ENCODE measurements around the gene ETV5.

The ETV5 gene

DNA sequence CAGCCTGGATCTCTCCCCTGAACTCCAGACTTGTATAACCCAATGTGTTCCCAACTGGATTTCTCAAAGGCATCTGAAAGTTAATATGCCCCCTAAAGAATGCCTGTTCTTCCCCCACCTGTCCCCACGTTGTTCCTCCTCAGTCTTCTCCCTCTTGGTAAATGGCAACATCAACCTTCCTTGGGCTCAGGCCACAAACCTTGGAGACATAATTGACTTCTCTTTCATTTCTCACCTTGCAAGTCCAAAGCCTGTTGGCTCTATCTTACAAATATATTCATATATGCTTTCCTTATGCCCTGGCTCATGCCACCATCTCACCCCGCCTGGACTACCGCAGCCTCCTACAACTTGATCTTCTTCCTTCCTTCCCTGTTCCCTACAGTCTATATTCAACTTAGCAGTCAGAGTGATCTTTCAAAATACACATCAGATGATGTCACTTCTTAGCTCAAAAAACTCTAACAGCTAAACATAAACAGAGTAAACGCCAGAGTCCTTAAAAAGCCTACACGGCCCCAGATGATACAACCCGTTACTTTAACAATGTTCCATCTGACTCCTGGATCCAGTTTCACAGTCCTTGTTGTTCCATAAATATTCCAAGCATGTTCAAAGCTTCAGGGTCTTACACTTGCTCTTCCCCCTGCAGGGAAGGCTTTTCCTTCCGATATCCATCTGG lies 66.2 kb downstream of the ETV5 start:
- no peak for TF ChIP-seq CTCF (IDR thresholded peaks at IDR 0.05; ENCODE audit: insufficient read depth, low read length, poor library complexity, severe bottlenecking)
- TF ChIP-seq EZH2phosphoT487 (conservative IDR thresholded peaks at IDR 0.05; ENCODE audit: low read length), result no peak
- H3K9me2 ChIP-seq (replicated peaks; ENCODE audit: insufficient read depth, low read length), result no peaks in the 10 kb centered on the region
- H3K4me2 ChIP-seq (ENCODE audit: low read depth, low read length, poor library complexity, severe bottlenecking), result no peak overlapping the region

DNA sequence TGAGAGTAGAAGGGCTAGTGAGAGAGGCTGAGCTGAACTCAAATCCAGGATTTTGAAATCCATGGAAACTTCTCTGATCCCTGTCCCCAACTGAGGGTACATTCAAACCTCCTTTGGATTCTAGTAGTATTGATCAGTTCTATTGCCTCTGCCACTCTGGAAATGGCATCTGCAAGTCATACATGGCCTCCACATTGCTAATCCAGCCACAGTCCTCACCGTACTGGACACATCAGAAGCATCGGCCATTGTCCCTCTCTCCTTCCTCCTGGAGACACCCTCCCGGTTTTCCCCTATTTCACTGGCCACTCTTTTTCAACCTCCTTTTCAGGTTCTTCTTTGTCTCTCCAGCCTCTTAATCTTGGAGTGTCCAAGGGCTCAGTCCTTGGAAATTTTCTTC lies 66.9 kb downstream of the ETV5 start:
- Histone ChIP-seq H3K27me3 (ENCODE audit: low read length) (no peaks in the 10 kb centered on the region), H2AFZ (ENCODE audit: low read depth, low read length, severe bottlenecking) (no peak overlapping the region), H3K9ac (ENCODE audit: low read length) (no peak overlapping the region), H4K20me1 (ENCODE audit: low read depth, low read length) (no peaks in the 10 kb centered on the region), H3F3A (ENCODE audit: insufficient read depth) (no peaks in the 10 kb centered on the region), H3K27ac (ENCODE audit: low read depth, low read length) (no peak overlapping the region), H3K9me3 (ENCODE audit: insufficient read depth, low read length) (no peaks in the 10 kb centered on the region), H3K9me2 (replicated peaks; ENCODE audit: insufficient read depth, low read length) (no peaks in the 10 kb centered on the region), H3K79me2 (ENCODE audit: insufficient read depth, low read length) (no peaks in the 10 kb centered on the region), H3K4me3 (ENCODE audit: insufficient read depth, low read length, poor library complexity, severe bottlenecking) (no peak overlapping the region), H3K4me2 (ENCODE audit: low read depth, low read length, poor library complexity, severe bottlenecking) (no peak overlapping the region), H3K36me3 (ENCODE audit: low read length) (no peaks in the 10 kb centered on the region)
- no peak for TF ChIP-seq EZH2phosphoT487 (conservative IDR thresholded peaks at IDR 0.05; ENCODE audit: low read length)
- TF ChIP-seq CTCF (IDR thresholded peaks at IDR 0.05; ENCODE audit: insufficient read depth, low read length, poor library complexity, severe bottlenecking), result no peak

More for the DNA sequence above, 66.2 kb downstream of the ETV5 start:
- Histone ChIP-seq H3K79me2 (ENCODE audit: insufficient read depth, low read length) (no peaks in the 10 kb centered on the region), H3K9ac (ENCODE audit: low read length) (no peak overlapping the region), H4K20me1 (ENCODE audit: low read depth, low read length) (no peaks in the 10 kb centered on the region), H3K27ac (ENCODE audit: low read depth, low read length) (no peak overlapping the region), H3K36me3 (ENCODE audit: low read length) (no peaks in the 10 kb centered on the region), H3K9me3 (ENCODE audit: insufficient read depth, low read length) (no peaks in the 10 kb centered on the region), H3K4me3 (ENCODE audit: insufficient read depth, low read length, poor library complexity, severe bottlenecking) (no peak overlapping the region), H3K27me3 (ENCODE audit: low read length) (no peaks in the 10 kb centered on the region), H2AFZ (ENCODE audit: low read depth, low read length, severe bottlenecking) (no peak overlapping the region), H3F3A (ENCODE audit: insufficient read depth) (no peaks in the 10 kb centered on the region)

DNA sequence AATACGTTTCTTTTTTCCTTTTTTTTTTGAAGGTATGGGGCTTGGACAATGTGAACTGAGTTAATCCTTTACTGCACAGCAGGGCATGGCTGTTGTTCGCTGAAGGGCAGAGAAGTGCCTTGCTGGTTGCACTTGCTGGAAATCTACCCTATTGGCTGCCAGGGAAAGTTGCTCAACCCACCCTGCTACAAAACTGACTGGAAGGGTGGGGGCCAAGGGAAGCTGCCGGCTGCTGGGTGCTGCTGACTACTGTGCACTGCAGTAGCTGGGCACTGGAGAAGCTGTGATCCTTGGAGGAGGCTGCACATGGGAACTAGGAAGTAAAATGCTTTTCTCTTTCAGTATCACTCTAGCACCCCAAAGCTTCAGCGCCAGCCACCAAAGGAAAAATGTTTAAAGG lies 70.5 kb downstream of the ETV5 start:
- Histone ChIP-seq H4K20me1 (ENCODE audit: low read depth, low read length) (no peaks in the 10 kb centered on the region), H3K4me3 (ENCODE audit: insufficient read depth, low read length, poor library complexity, severe bottlenecking) (no peak overlapping the region), H3K36me3 (ENCODE audit: low read length) (no peaks in the 10 kb centered on the region), H3K4me2 (ENCODE audit: low read depth, low read length, poor library complexity, severe bottlenecking) (no peak overlapping the region), H3F3A (ENCODE audit: insufficient read depth) (no peaks in the 10 kb centered on the region), H2AFZ (ENCODE audit: low read depth, low read length, severe bottlenecking) (no peak overlapping the region), H3K27me3 (ENCODE audit: low read length) (no peaks in the 10 kb centered on the region), H3K79me2 (ENCODE audit: insufficient read depth, low read length) (no peaks in the 10 kb centered on the region), H3K9ac (ENCODE audit: low read length) (no peak overlapping the region), H3K9me3 (ENCODE audit: insufficient read depth, low read length) (no peaks in the 10 kb centered on the region), H3K27ac (ENCODE audit: low read depth, low read length) (no peak overlapping the region), H3K9me2 (replicated peaks; ENCODE audit: insufficient read depth, low read length) (no peaks in the 10 kb centered on the region)
- no peak for TF ChIP-seq CTCF (IDR thresholded peaks at IDR 0.05; ENCODE audit: insufficient read depth, low read length, poor library complexity, severe bottlenecking)

All from SU-DHL-6 (cell line).